Gastroesophageal sphincter (tissue), 3 donors: Measurements from ENCODE around the gene MED12.

Source experiments
- CTCF ChIP-seq, 4 experiments: fragments of 200-600 bp in 2 of 4; fragments of 450-650 bp in 2 of 4; sonication (generic) in 1 of 4; IDR thresholded peaks; one replicate each; pipeline ENCODE4 v1.5.1; 2017 to 2019; ENCODE audit warnings: antibody characterized with exemption in 4 of 4, mild to moderate bottlenecking in 2 of 4, moderate library complexity in 2 of 4
- POLR2AphosphoS5 ChIP-seq: sonication (generic); formaldehyde crosslinking; IDR thresholded peaks from one replicate; pipeline ENCODE4 v1.6.1; 2017; ENCODE audit warnings: antibody characterized with exemption

DNA sequence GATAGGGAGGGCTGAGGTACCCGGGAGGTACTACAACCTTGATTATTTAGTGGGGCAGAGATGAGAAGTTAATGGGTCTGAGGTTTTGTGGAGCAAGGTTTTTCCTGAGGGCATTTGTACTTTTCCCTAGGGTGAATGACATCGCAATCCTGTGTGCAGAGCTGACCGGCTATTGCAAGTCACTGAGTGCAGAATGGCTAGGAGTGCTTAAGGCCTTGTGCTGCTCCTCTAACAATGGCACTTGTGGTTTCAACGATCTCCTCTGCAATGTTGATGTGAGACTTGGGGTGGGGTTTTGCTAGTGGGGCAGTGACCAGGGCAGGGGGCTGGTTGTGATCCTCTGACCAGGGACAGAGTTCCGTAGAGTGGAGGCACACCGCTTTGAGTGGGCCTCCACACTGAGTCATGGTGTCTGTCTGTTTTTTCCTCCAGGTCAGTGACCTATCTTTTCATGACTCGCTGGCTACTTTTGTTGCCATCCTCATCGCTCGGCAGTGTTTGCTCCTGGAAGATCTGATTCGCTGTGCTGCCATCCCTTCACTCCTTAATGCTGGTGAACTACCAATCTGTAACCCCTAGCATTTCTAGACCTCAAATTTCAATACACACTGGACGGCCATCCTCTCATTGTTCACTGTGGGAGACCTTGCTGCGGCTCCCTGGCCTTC, 9.9 kb downstream of the MED12 start:
- no peak for TF ChIP-seq POLR2AphosphoS5
- TF ChIP-seq CTCF (IDR thresholded peaks at IDR 0.05) = no peak
